Measurements from ENCODE around the gene STUM. TPM values are rescaled to one million over a fixed set of nuclear protein-coding genes. Genes with fewer than 3 reads are reported as not detected.

Gene STUM
- total RNA-seq, 2 donors from 2014 or later, result 1.3 to 1.6 TPM

- Histone ChIP-seq H3K27ac (no peak overlapping the region), H3K9me3 (no peaks in the 10 kb centered on the region), H3K4me1 (peaks cover 19% of the 10 kb centered on the region), H3K36me3 (replicated peaks in 1 of 2; ENCODE audit: insufficient read depth in 1 of 2, low read depth in 2 of 2) (peaks cover 0 to 4% of the 10 kb centered on the region in 2 donors), H3K27me3 (no peaks in the 10 kb centered on the region), H3K4me3 (no peak overlapping the region)
- 69 to 75% methylated on average over 12 of the region's 12 CpGs for WGBS, 2 donors
- ATAC-seq (no peak), DNase-seq (no peak)
- intact Hi-C loops (cut with DNase I), result no loop called here
- TF ChIP-seq POLR2A (IDR thresholded peaks at IDR 0.05), result no peak
- no peak for TF ChIP-seq CTCF (IDR thresholded peaks at IDR 0.05)
Observed at GRCh38 chr1:226651041-226651731, 102.6 kb downstream of the STUM start.

- DNase-seq, result no peak
- Histone ChIP-seq H3K27ac (no peak overlapping the region), H3K36me3 (replicated peaks in 1 of 2; ENCODE audit: insufficient read depth in 1 of 2, low read depth in 2 of 2) (peaks cover 0 to 4% of the 10 kb centered on the region in 2 donors), H3K27me3 (no peaks in the 10 kb centered on the region), H3K9me3 (no peaks in the 10 kb centered on the region), H3K4me3 (no peak overlapping the region), H3K4me1 (peaks cover 24% of the 10 kb centered on the region)
- TF ChIP-seq POLR2A (IDR thresholded peaks at IDR 0.05), result no peak
- no peak for TF ChIP-seq CTCF (IDR thresholded peaks at IDR 0.05)
- WGBS, 2 donors, result 80 to 94% methylated on average over 3 to 4 of the region's 4 CpGs
- intact Hi-C loops (cut with DNase I), result no loop called here
- no peak for ATAC-seq
Observed at GRCh38 chr1:226651732-226652105, 103.2 kb downstream of the STUM start.

DNA sequence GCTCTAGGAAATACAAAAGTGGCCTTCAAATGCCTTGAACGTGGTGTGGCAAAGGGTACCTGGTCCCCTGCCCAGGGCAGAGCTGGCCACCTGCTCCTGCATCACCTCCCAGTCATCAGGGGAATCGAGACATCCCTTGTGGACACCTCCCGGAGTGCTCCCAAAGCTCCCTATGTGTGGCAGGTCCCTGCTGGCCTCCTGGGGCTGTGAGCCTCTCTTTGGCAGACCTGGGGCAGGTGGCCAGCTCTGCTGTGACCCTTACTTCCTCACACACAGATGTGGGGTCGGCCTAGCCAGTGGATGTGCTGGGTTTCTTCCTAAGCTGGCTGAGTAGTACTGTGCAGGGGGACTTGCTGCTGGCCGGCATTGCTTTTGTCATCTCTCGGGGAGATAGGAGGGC lies 104.0 kb downstream of the STUM start:
- Histone ChIP-seq H3K9me3 (no peaks in the 10 kb centered on the region), H3K4me3 (no peak overlapping the region), H3K27ac (no peak overlapping the region), H3K27me3 (no peaks in the 10 kb centered on the region), H3K36me3 (replicated peaks in 1 of 2; ENCODE audit: insufficient read depth in 1 of 2, low read depth in 2 of 2) (no peaks in the 10 kb centered on the region), H3K4me1 (peaks cover 33% of the 10 kb centered on the region)
- intact Hi-C loops (cut with DNase I), result no loop called here
- WGBS, 2 donors, result 80 to 91% methylated on average over 2 to 4 of the region's 6 CpGs
- DNase-seq (no peak), ATAC-seq (no peak)
- TF ChIP-seq POLR2A (IDR thresholded peaks at IDR 0.05), result no peak
- no peak for TF ChIP-seq CTCF (IDR thresholded peaks at IDR 0.05)

DNA sequence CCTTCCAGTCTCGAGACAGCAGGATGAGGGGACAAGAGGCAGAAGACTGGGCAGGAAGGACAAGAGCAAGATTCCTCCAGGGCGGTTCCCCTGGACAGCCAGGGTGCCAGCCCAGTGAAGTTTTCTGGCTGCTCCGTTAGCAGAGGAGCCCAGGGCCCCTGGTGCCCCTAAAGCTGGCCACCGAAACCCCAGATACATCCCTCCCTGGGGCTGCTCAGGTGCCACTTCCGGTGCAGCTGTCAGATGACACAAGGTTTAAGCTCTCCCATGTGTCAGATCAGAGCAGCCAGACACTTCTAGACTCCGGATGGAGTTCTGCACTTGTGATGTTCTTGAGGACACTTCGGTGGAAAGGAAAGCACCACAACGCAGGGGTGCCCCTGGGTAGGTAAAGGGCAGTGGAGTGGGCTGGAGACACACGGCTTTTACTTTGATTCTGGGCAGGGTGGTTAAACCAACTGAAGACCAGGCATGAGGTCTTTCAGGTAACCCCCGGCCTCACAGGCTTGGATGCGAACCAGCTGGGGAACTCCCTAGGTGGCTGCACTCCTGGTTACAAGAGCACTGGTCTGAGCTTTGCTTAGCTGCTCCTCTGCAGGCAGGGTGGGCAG lies 104.9 kb downstream of the STUM start:
- H3K9me3 ChIP-seq, result no peaks in the 10 kb centered on the region
- DNase-seq, result no peak
- no peak for ATAC-seq
- WGBS, 2 donors, result 83 to 92% methylated on average over 7 to 11 of the region's 11 CpGs
- H3K4me1 ChIP-seq, result peaks cover 41% of the 10 kb centered on the region
- intact Hi-C loops (cut with DNase I), result no loop called here
- no peak overlapping the region for H3K27ac ChIP-seq
- TF ChIP-seq POLR2A (IDR thresholded peaks at IDR 0.05), result no peak
- TF ChIP-seq CTCF (IDR thresholded peaks at IDR 0.05), result no peak
- H3K36me3 ChIP-seq (replicated peaks in 1 of 2; ENCODE audit: insufficient read depth in 1 of 2, low read depth in 2 of 2), result no peaks in the 10 kb centered on the region
- no peaks in the 10 kb centered on the region for H3K27me3 ChIP-seq
- no peak overlapping the region for H3K4me3 ChIP-seq
